Thoracic aorta (tissue), 2 donors: ENCODE data around the gene SLC6A6. TPM values are rescaled to one million over a fixed set of nuclear protein-coding genes. Genes with fewer than 3 reads are reported as not detected.

Experiments used
- ATAC-seq: fragments of 150-250 bp; one replicate; pipeline ENCODE4 v1.8.0; 2017; ENCODE audit warnings: low read depth; ENCODE audit not compliant: insufficient number of reproducible peaks, low FRiP score
- DNase-seq: peaks from one replicate; pipeline ENCODE4 v3.0.0-alpha.2; 2020; ENCODE audit warnings: low spot score
- H3K27ac ChIP-seq, 2 donors: fragments of 200-600 bp; sonication (generic); 1 replicate in 1 of 2; 2 replicates in 1 of 2; pipeline ENCODE4 v1.5.1; 2016; ENCODE audit warnings: mild to moderate bottlenecking in 2 of 2, moderate library complexity in 2 of 2
- H3K27me3 ChIP-seq: fragments of 200-600 bp; sonication (generic); replicated peaks from 2 replicates; pipeline ENCODE4 v1.6.0; 2016; ENCODE audit warnings: mild to moderate bottlenecking; ENCODE audit not compliant: insufficient read depth
- H3K36me3 ChIP-seq: fragments of 200-600 bp; sonication (generic); one replicate; pipeline ENCODE4 v1.5.1; 2016
- H3K4me1 ChIP-seq, 2 donors: fragments of 200-600 bp; sonication (generic); 1 replicate in 1 of 2; 2 replicates in 1 of 2; pipeline versions ENCODE4 v1.5.1 to v1.6.0; 2016; ENCODE audit warnings: low read depth in 2 of 2, mild to moderate bottlenecking in 1 of 2; ENCODE audit not compliant: control insufficient read depth in 1 of 2
- H3K4me3 ChIP-seq: fragments of 200-600 bp; sonication (generic); 2 replicates; pipeline ENCODE4 v1.5.1; 2016; ENCODE audit warnings: mild to moderate bottlenecking
- H3K9me3 ChIP-seq: fragments of 200-600 bp; sonication (generic); 2 replicates; pipeline ENCODE4 v1.5.1; 2016
- CTCF ChIP-seq: fragments of 200-600 bp; sonication (generic); IDR thresholded peaks from one replicate; pipeline ENCODE4 v1.5.1; 2019; ENCODE audit warnings: antibody characterized with exemption
- total RNA-seq, 2 donors: library from RNA; depleted of rRNA; stranded (reverse); fragments of >200 nt; gene quantifications; one replicate each; pipeline versions ENCODE4 v1.1.0 to v1.2.3, GENCODE V29; 2016

The SLC6A6 gene
- total RNA-seq, 2 donors from 2014 or later, result 33.5 to 45.5 TPM

DNA sequence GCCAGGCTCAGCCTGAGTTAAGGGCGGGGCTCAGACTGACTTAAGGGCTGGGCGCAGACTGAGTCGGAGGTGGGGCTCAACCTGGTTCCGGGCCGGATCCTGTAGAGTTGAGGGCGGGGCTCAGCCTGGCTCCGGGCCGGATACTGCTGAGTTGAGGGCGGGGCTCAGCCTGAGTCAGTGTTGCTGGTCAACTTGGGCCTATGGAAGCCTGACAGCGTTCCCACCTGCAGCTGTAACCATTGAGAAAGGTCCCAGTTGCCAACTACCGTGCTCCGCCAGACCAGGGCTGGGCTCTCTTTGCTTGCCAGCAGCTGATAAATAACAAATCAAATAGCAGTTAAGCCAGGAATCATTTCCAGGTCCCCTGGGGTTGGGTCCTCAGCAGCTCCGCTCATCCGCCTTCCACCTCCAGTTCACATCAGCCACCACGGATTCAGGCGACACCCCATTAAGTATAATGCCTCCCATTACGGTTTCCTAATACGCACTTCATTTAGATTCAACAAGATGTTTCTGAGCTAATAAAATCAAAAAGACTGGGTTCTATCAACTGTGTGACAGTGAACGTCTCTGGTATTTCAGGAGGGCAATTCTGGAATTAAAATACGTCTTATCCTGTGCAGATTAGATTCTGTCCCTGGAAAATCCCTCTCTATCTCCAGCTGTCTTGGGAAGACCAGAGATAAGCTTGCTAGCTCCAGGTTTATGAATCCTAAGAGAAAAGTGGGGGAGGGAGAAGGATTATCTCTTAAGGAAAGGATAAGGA lies 130.5 kb downstream of the SLC6A6 start:
- DNase-seq (no peak), ATAC-seq (no peak)
- Histone ChIP-seq H3K27me3 (no peaks in the 10 kb centered on the region), H3K4me1 (peaks cover 0 to 16% of the 10 kb centered on the region in 2 donors), H3K9me3 (no peaks in the 10 kb centered on the region), H3K4me3 (no peak overlapping the region), H3K36me3 (no peaks in the 10 kb centered on the region), H3K27ac (no peak overlapping the region)
- no peak for TF ChIP-seq CTCF

DNA sequence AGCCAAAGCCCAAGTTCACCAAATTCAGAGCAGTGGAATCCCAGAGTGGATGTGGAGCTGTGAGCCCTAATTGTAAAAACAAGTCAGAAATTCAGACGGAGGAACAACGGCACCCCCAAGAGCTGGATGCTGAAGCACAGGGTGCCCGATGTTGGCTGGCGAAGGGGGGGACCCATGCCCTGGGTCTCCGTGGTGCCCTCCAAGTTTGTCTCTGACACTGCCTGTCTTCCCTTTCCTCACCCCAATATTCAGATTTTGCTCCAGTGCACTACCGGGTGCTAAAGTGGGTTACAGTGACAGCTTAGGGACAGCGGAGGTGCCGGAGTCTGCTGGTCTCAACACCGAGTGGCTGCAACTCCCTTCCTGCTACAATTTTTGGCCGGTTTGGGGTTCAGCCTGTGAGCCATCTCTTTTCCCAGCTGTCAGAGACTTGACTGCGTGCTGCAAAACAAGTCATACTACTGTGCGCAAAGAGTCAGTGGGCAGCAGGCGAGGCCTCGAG lies 131.1 kb downstream of the SLC6A6 start:
- TF ChIP-seq CTCF, result no peak
- no peak for ATAC-seq
- Histone ChIP-seq H3K4me3 (no peak overlapping the region), H3K27me3 (no peaks in the 10 kb centered on the region), H3K36me3 (no peaks in the 10 kb centered on the region), H3K9me3 (no peaks in the 10 kb centered on the region), H3K27ac (no peak overlapping the region), H3K4me1 (peaks cover 0 to 16% of the 10 kb centered on the region in 2 donors)
- no peak for DNase-seq

DNA sequence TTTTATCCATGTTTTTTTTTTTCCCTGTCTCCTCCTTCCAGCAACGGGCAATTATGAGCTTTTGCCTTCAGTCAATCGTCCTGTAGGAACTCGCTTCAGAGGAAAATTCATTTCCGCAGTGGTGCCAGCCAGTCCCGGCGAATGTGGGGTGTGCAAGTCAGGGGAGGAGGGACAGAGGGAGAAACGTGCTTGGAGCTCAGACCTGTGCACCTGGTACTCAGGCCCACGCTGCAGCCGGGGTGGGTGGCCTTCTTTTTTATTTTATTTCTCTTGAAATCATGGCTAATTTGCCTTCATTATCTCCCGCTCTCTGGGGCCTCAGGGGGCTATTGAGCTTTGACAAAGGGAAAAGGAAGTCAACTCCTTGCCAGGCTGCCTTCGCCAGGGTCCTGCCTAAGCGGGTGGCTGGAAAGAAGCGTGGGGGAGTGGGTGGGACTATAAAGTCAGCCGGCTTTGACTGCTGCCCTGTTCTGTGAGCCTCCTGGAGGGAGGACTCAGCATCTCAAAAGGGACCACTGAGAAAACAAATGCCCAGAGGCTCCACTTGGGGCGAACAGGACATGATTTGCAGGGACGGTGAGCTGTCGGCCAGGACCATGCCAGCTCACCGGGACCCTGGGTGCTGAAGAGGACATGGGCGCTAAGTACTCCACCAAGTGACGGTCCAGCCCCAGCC lies 132.2 kb downstream of the SLC6A6 start:
- ATAC-seq, result no peak
- no peaks in the 10 kb centered on the region for H3K27me3 ChIP-seq
- peaks cover 0 to 16% of the 10 kb centered on the region in 2 donors for H3K4me1 ChIP-seq
- no peak for TF ChIP-seq CTCF
- peak overlapping the region; percentile 42 for H3K4me3 ChIP-seq
- H3K9me3 ChIP-seq, result no peaks in the 10 kb centered on the region
- no peak overlapping the region for H3K27ac ChIP-seq
- DNase-seq, result no peak
- H3K36me3 ChIP-seq, result no peaks in the 10 kb centered on the region

GRCh38 chr3:14535616-14536015 lies 133.2 kb downstream of the SLC6A6 start:
- Histone ChIP-seq H3K36me3 (no peaks in the 10 kb centered on the region), H3K4me1 (peaks cover 0 to 18% of the 10 kb centered on the region in 2 donors), H3K27me3 (no peaks in the 10 kb centered on the region), H3K27ac (no peak overlapping the region), H3K4me3 (no peak overlapping the region), H3K9me3 (no peaks in the 10 kb centered on the region)
- TF ChIP-seq CTCF, result no peak
- DNase-seq (no peak), ATAC-seq (no peak)

DNA sequence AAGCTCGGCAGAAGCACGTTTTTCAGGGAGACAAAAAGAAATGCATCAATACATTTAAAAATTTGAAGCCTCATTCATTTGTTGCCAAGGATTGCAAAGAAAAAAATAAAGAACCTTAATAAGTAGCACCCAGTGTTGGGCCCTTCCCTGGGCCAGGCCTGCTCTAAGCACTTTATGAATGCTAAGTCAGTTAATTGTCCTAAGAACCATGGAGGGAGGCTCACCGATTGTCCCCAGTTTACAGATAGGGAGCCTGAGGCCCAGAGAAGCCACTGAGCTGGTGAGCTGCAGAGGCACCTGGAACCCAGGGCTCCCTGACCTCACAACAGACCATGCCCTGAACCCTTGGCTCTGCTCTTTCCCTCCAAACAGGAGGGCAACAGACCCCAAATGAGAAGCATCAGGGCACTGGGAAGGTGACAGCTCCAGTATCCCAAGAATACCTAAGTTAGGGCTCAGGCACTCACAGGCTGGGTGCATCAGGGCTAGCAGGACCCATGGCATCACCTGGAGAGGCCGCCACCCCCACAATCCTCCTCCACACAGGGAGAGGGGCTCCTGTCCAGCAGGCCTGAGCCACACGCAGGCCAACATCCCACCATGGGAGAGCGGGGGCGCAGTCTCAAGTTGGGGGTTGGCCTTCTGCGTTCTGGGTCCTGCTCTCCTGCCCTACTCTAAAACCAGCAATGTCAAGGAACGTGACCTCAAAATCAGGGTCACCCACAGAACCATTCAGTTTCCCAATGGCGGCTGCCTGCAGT lies 133.8 kb downstream of the SLC6A6 start:
- Histone ChIP-seq H3K4me3 (no peak overlapping the region), H3K9me3 (no peaks in the 10 kb centered on the region), H3K27me3 (no peaks in the 10 kb centered on the region), H3K4me1 (peaks cover 0 to 21% of the 10 kb centered on the region in 2 donors), H3K27ac (no peak overlapping the region), H3K36me3 (no peaks in the 10 kb centered on the region)
- no peak for ATAC-seq
- DNase-seq, result no peak
- no peak for TF ChIP-seq CTCF
